Esophagus muscularis mucosa (tissue), 4 donors: ENCODE measurements around the gene IPCEF1. TPM values are rescaled to one million over a fixed set of nuclear protein-coding genes. Genes with fewer than 3 reads are reported as not detected.

Source experiments
- DNase-seq: peaks from one replicate; pipeline ENCODE4 v3.0.0-alpha.2; 2017; ENCODE audit errors: extremely low spot score
- H3K27ac ChIP-seq, 4 donors: fragments of 200-600 bp; sonication (generic); replicated peaks in 1 of 4; 1 replicate in 3 of 4; 2 replicates in 1 of 4; pipeline ENCODE4 v1.5.1; 2016 to 2019; ENCODE audit warnings: mild to moderate bottlenecking in 1 of 4
- H3K27me3 ChIP-seq, 4 donors: fragments of 200-600 bp; sonication (generic); one replicate each; pipeline versions ENCODE4 v1.5.1 to v1.6.0; 2016 to 2019
- H3K36me3 ChIP-seq, 4 donors: fragments of 200-600 bp; sonication (generic); one replicate each; pipeline ENCODE4 v1.5.1; 2016 to 2019
- H3K4me1 ChIP-seq, 4 donors: fragments of 200-600 bp; sonication (generic); one replicate each; pipeline ENCODE4 v1.5.1; 2016 to 2019
- H3K4me3 ChIP-seq, 4 donors: fragments of 200-600 bp; sonication (generic); 1 replicate in 2 of 4; 2 replicates in 2 of 4; pipeline ENCODE4 v1.5.1; 2016 to 2019; ENCODE audit warnings: mild to moderate bottlenecking in 4 of 4, moderate library complexity in 1 of 4
- H3K9me3 ChIP-seq, 4 donors: fragments of 200-600 bp; sonication (generic); 1 replicate in 3 of 4; 2 replicates in 1 of 4; pipeline ENCODE4 v1.5.1; 2016 to 2019
- EP300 ChIP-seq: sonication (generic); formaldehyde crosslinking; IDR thresholded peaks from one replicate; pipeline ENCODE4 v1.6.1; 2017; ENCODE audit warnings: antibody characterized with exemption
- POLR2A ChIP-seq: fragments of 450-650 bp; IDR thresholded peaks from one replicate; pipeline ENCODE4 v1.6.1; 2017; ENCODE audit warnings: antibody characterized with exemption, moderate library complexity, mild to moderate bottlenecking, low read depth
- POLR2AphosphoS5 ChIP-seq, 2 donors: sonication (generic); formaldehyde crosslinking; IDR thresholded peaks; one replicate each; pipeline ENCODE4 v1.6.1; 2017; ENCODE audit warnings: antibody characterized with exemption in 2 of 2
- WGBS: methylation state at CpG from one replicate; pipeline ENCODE4 v1.1.5; 2018; 5-methylcytosine and 5-hydroxymethylcytosine counted together
- intact Hi-C: fragments of 100-400 bp; cut with DNase I; formaldehyde crosslinking; loops from one replicate; pipeline ENCODE4 v1.15.1; 2023
- total RNA-seq, 4 donors: library from RNA; depleted of rRNA; stranded (reverse); fragments of >200 nt; gene quantifications; one replicate each; pipeline versions ENCODE4 v1.1.0 to v1.2.1, GENCODE V29; 2016
- TF ChIP-seq, protein P1 (sequence below), 3 experiments: fragments of 200-600 bp in 2 of 3; fragments of 450-650 bp in 1 of 3; sonication (generic) in 2 of 3; IDR thresholded peaks; one replicate each; pipeline ENCODE4 v1.5.1; 2017 to 2019; ENCODE audit warnings: antibody characterized with exemption in 3 of 3, mild to moderate bottlenecking in 2 of 3, moderate library complexity in 1 of 3

The IPCEF1 gene
- total RNA-seq, 4 donors from 2014 or later, result 0.63 to 2.7 (median 1.2) TPM

DNA sequence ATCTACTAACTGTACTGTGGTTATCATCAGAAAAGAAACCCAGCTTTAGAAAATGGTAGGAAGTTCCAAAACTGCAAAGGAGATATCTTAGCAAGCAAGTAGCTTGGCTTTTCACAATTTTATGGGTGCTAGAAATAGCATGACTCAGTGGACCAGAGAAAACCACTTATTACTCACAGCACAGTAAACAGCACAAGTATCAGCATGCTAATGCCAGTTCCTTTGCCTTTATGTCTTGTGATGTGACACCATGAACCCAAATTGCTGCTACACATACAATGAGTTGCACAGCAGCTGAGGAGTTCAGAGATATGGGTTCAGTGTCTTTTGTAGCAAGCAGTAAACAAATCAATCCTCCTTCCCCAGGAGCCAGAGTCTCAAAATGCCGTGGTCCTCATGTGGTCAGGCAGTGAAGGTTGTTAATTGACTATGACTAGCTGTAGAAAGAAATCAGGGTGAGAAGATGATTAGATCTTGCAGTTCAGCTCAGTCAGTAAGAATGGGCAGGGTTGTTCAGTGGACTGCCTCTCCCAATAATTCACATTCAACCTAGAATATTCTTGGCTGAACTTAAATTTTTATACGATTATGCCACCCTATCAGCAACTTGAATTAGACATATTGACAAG, 244.3 kb downstream of the IPCEF1 start:
- no peak overlapping the region for H3K27ac ChIP-seq
- H3K9me3 ChIP-seq, result no peaks in the 10 kb centered on the region
- H3K4me1 ChIP-seq, result no peaks in the 10 kb centered on the region
- H3K36me3 ChIP-seq, result no peaks in the 10 kb centered on the region
- no peak for DNase-seq
- intact Hi-C loops, result no loop called here
- H3K27me3 ChIP-seq, result no peaks in the 10 kb centered on the region
- TF ChIP-seq POLR2AphosphoS5 (IDR thresholded peaks at IDR 0.05), result no peak
- TF ChIP-seq, protein P1, sequence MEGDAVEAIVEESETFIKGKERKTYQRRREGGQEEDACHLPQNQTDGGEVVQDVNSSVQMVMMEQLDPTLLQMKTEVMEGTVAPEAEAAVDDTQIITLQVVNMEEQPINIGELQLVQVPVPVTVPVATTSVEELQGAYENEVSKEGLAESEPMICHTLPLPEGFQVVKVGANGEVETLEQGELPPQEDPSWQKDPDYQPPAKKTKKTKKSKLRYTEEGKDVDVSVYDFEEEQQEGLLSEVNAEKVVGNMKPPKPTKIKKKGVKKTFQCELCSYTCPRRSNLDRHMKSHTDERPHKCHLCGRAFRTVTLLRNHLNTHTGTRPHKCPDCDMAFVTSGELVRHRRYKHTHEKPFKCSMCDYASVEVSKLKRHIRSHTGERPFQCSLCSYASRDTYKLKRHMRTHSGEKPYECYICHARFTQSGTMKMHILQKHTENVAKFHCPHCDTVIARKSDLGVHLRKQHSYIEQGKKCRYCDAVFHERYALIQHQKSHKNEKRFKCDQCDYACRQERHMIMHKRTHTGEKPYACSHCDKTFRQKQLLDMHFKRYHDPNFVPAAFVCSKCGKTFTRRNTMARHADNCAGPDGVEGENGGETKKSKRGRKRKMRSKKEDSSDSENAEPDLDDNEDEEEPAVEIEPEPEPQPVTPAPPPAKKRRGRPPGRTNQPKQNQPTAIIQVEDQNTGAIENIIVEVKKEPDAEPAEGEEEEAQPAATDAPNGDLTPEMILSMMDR (IDR thresholded peaks at IDR 0.05), result no peak
- TF ChIP-seq EP300, result no peak
- no peak for TF ChIP-seq POLR2A
- no peak overlapping the region for H3K4me3 ChIP-seq
- 100% methylated on average over 2 of the region's 2 CpGs for WGBS

DNA sequence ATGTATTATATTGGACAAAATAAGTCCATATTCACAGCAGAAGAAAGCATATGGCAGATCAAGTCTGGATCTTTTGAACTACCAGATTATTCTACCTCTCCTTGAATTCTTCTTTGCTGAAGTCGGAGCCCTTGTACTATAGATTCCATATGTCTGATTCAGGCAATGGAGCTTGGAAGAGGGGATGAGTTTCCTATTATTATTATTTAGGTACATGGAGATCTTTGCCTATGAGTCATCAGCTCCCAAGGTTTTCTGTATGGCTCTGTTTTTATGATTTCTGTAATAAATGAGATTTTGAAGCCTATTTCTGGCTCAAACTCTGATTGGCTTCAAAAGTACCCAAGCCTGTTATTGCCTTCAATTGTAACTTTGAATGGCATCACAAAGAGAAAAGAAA, 245.6 kb downstream of the IPCEF1 start:
- Histone ChIP-seq H3K4me3 (no peak overlapping the region), H3K36me3 (no peaks in the 10 kb centered on the region), H3K9me3 (no peaks in the 10 kb centered on the region), H3K4me1 (no peaks in the 10 kb centered on the region), H3K27ac (no peak overlapping the region), H3K27me3 (no peaks in the 10 kb centered on the region)
- TF ChIP-seq POLR2AphosphoS5 (IDR thresholded peaks at IDR 0.05) (no peak), EP300 (no peak), POLR2A (no peak)
- TF ChIP-seq, protein P1 (IDR thresholded peaks at IDR 0.05), result no peak
- DNase-seq, result no peak
- WGBS, result 93% methylated on average over 1 of the region's 1 CpG
- intact Hi-C loops, result no loop called here

DNA sequence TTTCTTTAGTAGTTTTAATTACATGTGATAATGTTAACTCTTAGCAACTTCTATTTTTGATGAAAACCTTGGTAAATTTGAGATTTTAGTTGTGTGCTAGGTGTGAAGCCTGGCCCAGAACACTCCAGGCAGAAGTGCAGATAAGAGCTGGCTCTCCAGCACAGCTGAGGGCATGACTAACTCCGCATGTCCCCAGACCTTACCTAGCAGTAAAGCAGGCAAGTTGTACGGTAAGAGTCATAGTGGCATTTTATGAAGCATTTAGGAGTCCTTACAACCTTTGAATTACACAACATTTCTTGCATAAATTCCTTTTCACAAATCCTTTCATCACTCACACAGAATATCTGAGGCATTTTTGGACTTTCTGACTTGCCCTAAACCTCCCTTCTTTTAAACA, 250.4 kb downstream of the IPCEF1 start:
- TF ChIP-seq EP300, result no peak
- TF ChIP-seq, protein P1 (IDR thresholded peaks at IDR 0.05), result no peak
- TF ChIP-seq POLR2AphosphoS5 (IDR thresholded peaks at IDR 0.05), result no peak
- TF ChIP-seq POLR2A, result no peak
- intact Hi-C loops, result no loop called here
- Histone ChIP-seq H3K9me3 (no peaks in the 10 kb centered on the region), H3K36me3 (no peaks in the 10 kb centered on the region), H3K27ac (no peak overlapping the region), H3K4me3 (no peak overlapping the region), H3K27me3 (no peaks in the 10 kb centered on the region), H3K4me1 (no peaks in the 10 kb centered on the region)
- DNase-seq, result no peak
- WGBS, result 93% methylated on average over 2 of the region's 2 CpGs

Other genes with a start within 250 kb of the IPCEF1 start
- 10 to 100 TPM; 10.4 to 23.9 (median 19.6) TPM for gene CNKSR3, start 153.9 kb upstream of the IPCEF1 start, total RNA-seq